Breast epithelium (tissue), 3 donors: ENCODE measurements around the gene PSMB11.

Experiments used
- POLR2A ChIP-seq: fragments of 450-650 bp; IDR thresholded peaks from one replicate; pipeline ENCODE4 v1.6.1; 2016; ENCODE audit warnings: antibody characterized with exemption, mild to moderate bottlenecking, moderate library complexity
- POLR2AphosphoS5 ChIP-seq, 3 donors: sonication (generic); formaldehyde crosslinking; IDR thresholded peaks; one replicate each; pipeline ENCODE4 v1.6.1; 2017; ENCODE audit warnings: antibody characterized with exemption in 3 of 3
- TF ChIP-seq, protein P1 (sequence below), 3 donors: fragments of 450-650 bp; IDR thresholded peaks; one replicate each; pipeline ENCODE4 v1.5.1; 2016 to 2017; ENCODE audit warnings: antibody characterized with exemption in 3 of 3, mild to moderate bottlenecking in 3 of 3, moderate library complexity in 3 of 3

DNA sequence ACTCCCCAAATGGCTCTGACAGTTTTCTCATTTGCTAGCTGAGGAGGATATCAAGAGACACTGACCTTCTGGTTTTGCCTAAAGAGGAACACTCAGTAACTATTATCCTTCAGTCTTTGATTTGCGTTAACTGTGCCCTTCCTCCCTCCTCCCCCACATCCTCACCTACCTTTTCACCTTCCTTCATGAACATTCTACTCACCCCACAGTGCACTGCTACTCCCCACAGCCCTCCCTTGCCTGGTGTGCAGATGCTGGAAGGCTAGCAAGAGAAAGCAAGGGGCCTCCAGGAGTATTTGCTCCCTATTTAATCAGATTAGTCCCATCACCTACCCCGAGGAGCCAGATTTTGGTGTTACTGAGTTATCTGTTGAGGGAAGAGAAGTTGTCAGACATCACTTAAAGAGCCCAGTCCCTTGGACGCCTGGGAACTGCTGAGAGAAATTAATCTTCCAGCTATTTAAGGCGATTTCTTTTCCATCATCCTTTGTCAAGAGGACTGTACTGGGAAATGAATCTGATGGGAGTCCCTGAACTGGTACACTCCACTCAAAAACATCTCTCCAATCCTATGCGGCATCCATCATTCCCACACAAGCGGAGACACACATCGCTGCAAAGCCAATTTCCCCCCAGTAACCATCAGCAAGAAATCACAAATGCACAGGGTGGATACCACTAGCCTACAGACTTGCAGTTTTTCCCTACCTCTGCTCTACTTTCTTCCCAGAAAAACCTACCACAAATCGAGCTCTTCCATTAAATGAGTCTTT lies 18.8 kb upstream of the PSMB11 start:
- TF ChIP-seq, protein P1, sequence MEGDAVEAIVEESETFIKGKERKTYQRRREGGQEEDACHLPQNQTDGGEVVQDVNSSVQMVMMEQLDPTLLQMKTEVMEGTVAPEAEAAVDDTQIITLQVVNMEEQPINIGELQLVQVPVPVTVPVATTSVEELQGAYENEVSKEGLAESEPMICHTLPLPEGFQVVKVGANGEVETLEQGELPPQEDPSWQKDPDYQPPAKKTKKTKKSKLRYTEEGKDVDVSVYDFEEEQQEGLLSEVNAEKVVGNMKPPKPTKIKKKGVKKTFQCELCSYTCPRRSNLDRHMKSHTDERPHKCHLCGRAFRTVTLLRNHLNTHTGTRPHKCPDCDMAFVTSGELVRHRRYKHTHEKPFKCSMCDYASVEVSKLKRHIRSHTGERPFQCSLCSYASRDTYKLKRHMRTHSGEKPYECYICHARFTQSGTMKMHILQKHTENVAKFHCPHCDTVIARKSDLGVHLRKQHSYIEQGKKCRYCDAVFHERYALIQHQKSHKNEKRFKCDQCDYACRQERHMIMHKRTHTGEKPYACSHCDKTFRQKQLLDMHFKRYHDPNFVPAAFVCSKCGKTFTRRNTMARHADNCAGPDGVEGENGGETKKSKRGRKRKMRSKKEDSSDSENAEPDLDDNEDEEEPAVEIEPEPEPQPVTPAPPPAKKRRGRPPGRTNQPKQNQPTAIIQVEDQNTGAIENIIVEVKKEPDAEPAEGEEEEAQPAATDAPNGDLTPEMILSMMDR (IDR thresholded peaks at IDR 0.05), result no peak
- TF ChIP-seq POLR2AphosphoS5 (IDR thresholded peaks at IDR 0.05) (no peak), POLR2A (no peak)
